ENCODE results near the gene MANEAL. TPM values are rescaled to one million over a fixed set of nuclear protein-coding genes. Genes with fewer than 3 reads are reported as not detected.
"Not testable (repeated sequence)": the region's sequence is repeated elsewhere in the genome, so short reads cannot be mapped to it uniquely, and the experiment has no call there.

MANEAL gene
- total and polyA plus RNA-seq, 8 donors, result 4.3 to 11.2 (median 5.4) TPM

GRCh38 chr1:37764888-37765441, 28.7 kb upstream of the MANEAL start, which contains the start of gene EPHA10:
TSS of gene EPHA10 (minus strand) at chr1:37765120. CDS start at chr1:37765066, 54 bp downstream.
- DNase-seq (peak in 1 of 4 donors; percentile 66), ATAC-seq (no peak)
- TF ChIP-seq CTCF (IDR thresholded peaks at IDR 0.05), result no peak
- Histone ChIP-seq H3K27me3 (peaks cover 26 to 98% of the 10 kb centered on the region in 2 donors), H3K4me3 (no peak within 1 kb of the TSS), H3K36me3 (no peaks in the 10 kb centered on the region), H3K4me1 (no peaks in the 10 kb centered on the region), H3K9me3 (no peaks in the 10 kb centered on the region), H3K27ac (no peak within 1 kb of the TSS)
- intact Hi-C loops (cut with DNase I), result no loop called here

- intact Hi-C loops (cut with DNase I), result no loop called here
- no peak for ATAC-seq
- TF ChIP-seq CTCF (IDR thresholded peaks at IDR 0.05), result no peak
- no peaks in the 10 kb centered on the region for H3K4me1 ChIP-seq
- DNase-seq, result no peak
- H3K27ac ChIP-seq, result no peak overlapping the region
- H3K4me3 ChIP-seq, result no peak overlapping the region
- no peaks in the 10 kb centered on the region for H3K9me3 ChIP-seq
- H3K27me3 ChIP-seq, result peaks cover 26 to 96% of the 10 kb centered on the region in 2 donors
- H3K36me3 ChIP-seq, result no peaks in the 10 kb centered on the region
Observed at GRCh38 chr1:37765916-37766664, 27.6 kb upstream of the MANEAL start.

- intact Hi-C loops (cut with DNase I), result no loop called here
- DNase-seq (no peak), ATAC-seq (no peak)
- H3K27me3 ChIP-seq, result peaks cover 21 to 82% of the 10 kb centered on the region in 2 donors
- no peaks in the 10 kb centered on the region for H3K36me3 ChIP-seq
- no peaks in the 10 kb centered on the region for H3K4me1 ChIP-seq
- no peak for TF ChIP-seq CTCF (IDR thresholded peaks at IDR 0.05)
- H3K9me3 ChIP-seq, result no peaks in the 10 kb centered on the region
- H3K4me3 ChIP-seq, result no peak overlapping the region
- H3K27ac ChIP-seq, result no peak overlapping the region
Observed at GRCh38 chr1:37767488-37767887, 26.2 kb upstream of the MANEAL start.

- intact Hi-C loops (cut with DNase I); H3K4me3 ChIP-seq: not testable (repeated sequence)
Observed at GRCh38 chr1:37771440-37771839, 22.2 kb upstream of the MANEAL start.

GRCh38 chr1:37776946-37777516, 16.6 kb upstream of the MANEAL start:
- no peaks in the 10 kb centered on the region for H3K9me3 ChIP-seq
- intact Hi-C loops (cut with DNase I), result no loop called here
- no peak for TF ChIP-seq CTCF (IDR thresholded peaks at IDR 0.05)
- peaks cover 0 to 7% of the 10 kb centered on the region in 2 donors for H3K27me3 ChIP-seq
- no peak overlapping the region for H3K27ac ChIP-seq
- H3K36me3 ChIP-seq, result no peaks in the 10 kb centered on the region
- ATAC-seq, result no peak
- no peaks in the 10 kb centered on the region for H3K4me1 ChIP-seq
- H3K4me3 ChIP-seq, result no peak overlapping the region
- DNase-seq, result no peak

More at GRCh38 chr1:37771440-37771839, 22.2 kb upstream of the MANEAL start:
- not testable (repeated sequence) for H3K36me3 ChIP-seq, H3K4me1 ChIP-seq, H3K27ac ChIP-seq, DNase-seq, ATAC-seq, H3K9me3 ChIP-seq
- H3K27me3 ChIP-seq, result peaks cover 3 to 49% of the 10 kb centered on the region in 2 donors
